GM12878 (cell line): ENCODE data around the gene PRRC2A. TPM values are rescaled to one million over a fixed set of nuclear protein-coding genes. Genes with fewer than 3 reads are reported as not detected.

Experiments
- BHLHE40 ChIP-seq, 2 experiments: fragments of 450-650 bp in 1 of 2; IDR thresholded peaks; 2 replicates each; pipeline ENCODE4 v1.6.1; 2011 to 2017; ENCODE audit warnings: low read depth in 2 of 2, borderline replicate concordance in 1 of 2, improper control_type of control experiment in 1 of 2, low read length in 1 of 2, mild to moderate bottlenecking in 1 of 2
- CHD1 ChIP-seq: IDR thresholded peaks from 2 replicates; pipeline ENCODE4 v1.6.1; 2012; ENCODE audit warnings: low read depth, low read length, improper control_type of control experiment
- CREB1 ChIP-seq: IDR thresholded peaks from 2 replicates; pipeline ENCODE4 v1.6.1; 2012; ENCODE audit warnings: low read depth, mild to moderate bottlenecking, inconsistent platforms
- E2F4 ChIP-seq: IDR thresholded peaks from 2 replicates; pipeline ENCODE4 v1.6.1; 2012; ENCODE audit warnings: low read depth, low read length, improper control_type of control experiment
- MAX ChIP-seq: IDR thresholded peaks from 2 replicates; pipeline ENCODE4 v1.6.1; 2012; ENCODE audit warnings: low read depth, low read length, improper control_type of control experiment
- POLR2AphosphoS5 ChIP-seq: IDR thresholded peaks from 2 replicates; pipeline ENCODE4 v1.6.1; 2011; ENCODE audit warnings: mild to moderate bottlenecking, low read length, inconsistent platforms
- RAD51 ChIP-seq: fragments of 450-650 bp; IDR thresholded peaks from 2 replicates; pipeline ENCODE4 v1.6.1; 2016; ENCODE audit warnings: moderate library complexity, mild to moderate bottlenecking, inconsistent platforms
- RB1 ChIP-seq: fragments of 450-650 bp; formaldehyde crosslinking; IDR thresholded peaks from 2 replicates; pipeline ENCODE4 v1.6.1; 2017; ENCODE audit warnings: mild to moderate bottlenecking, borderline replicate concordance
- RELB ChIP-seq: fragments of 450-650 bp; IDR thresholded peaks from 2 replicates; pipeline ENCODE4 v1.6.1; 2017; ENCODE audit warnings: low read depth, mild to moderate bottlenecking, moderate library complexity
- RUNX3 ChIP-seq: IDR thresholded peaks from 2 replicates; pipeline ENCODE4 v1.6.1; 2012; ENCODE audit warnings: low read length, inconsistent platforms
- SIN3A ChIP-seq: IDR thresholded peaks from 2 replicates; pipeline ENCODE4 v1.6.1; 2012; ENCODE audit warnings: low read depth, low read length, improper control_type of control experiment
- TAF1 ChIP-seq: IDR thresholded peaks from 2 replicates; pipeline ENCODE4 v1.6.1; 2011; ENCODE audit warnings: mild to moderate bottlenecking, low read depth, low read length, borderline replicate concordance
- TBL1XR1 ChIP-seq: IDR thresholded peaks from 2 replicates; pipeline ENCODE4 v1.6.1; 2012; ENCODE audit warnings: low read depth, low read length, improper control_type of control experiment
- YY1 ChIP-seq: IDR thresholded peaks from 2 replicates; pipeline ENCODE4 v1.6.1; 2011; ENCODE audit warnings: low read depth, mild to moderate bottlenecking, low read length
- ZBTB11 ChIP-seq: fragments of 450-650 bp; formaldehyde crosslinking; IDR thresholded peaks from 2 replicates; pipeline ENCODE4 v1.5.0; 2022; ENCODE audit warnings: mild to moderate bottlenecking, missing genetic modification characterization
- ZNF24 ChIP-seq: fragments of 450-650 bp; IDR thresholded peaks from 2 replicates; pipeline ENCODE4 v1.6.1; 2017; ENCODE audit warnings: antibody characterized with exemption, mild to moderate bottlenecking
- polyA plus RNA-seq, 11 experiments: library from polyadenylated mRNA; depleted of rRNA in 4 of 11; unstranded in 6 of 11; stranded (reverse) in 5 of 11; fragments of >200 nt; fragmentation: Nextera tagmentation in 4 of 11; fragmentation: Illumina TruSeq in 1 of 11; extraction: Ambion mirVana in 4 of 11; extraction: Trizol in 1 of 11; gene quantifications; 1 replicate in 1 of 11; 2 replicates in 10 of 11; pipeline versions ENCODE4 v1.2.1 to v1.2.3, GENCODE V29; 2011 to 2016; ENCODE audit warnings: inconsistent platforms in 2 of 11, missing spikeins in 2 of 11, low read depth in 1 of 11
- total RNA-seq, 4 experiments: library from RNA; depleted of rRNA in 3 of 4; stranded (reverse); fragments of >200 nt in 3 of 4; fragmentation: Illumina TruSeq in 1 of 4; extraction: Trizol in 1 of 4; gene quantifications; 2 replicates each; pipeline versions ENCODE4 v1.2.1 to v1.2.3, GENCODE V29; 2013 to 2021
- TF ChIP-seq, protein P1 (sequence below): fragments of 450-650 bp; IDR thresholded peaks from 2 replicates; pipeline ENCODE4 v1.6.1; 2014; ENCODE audit warnings: mild to moderate bottlenecking

Gene PRRC2A
- total and polyA plus RNA-seq, 10 of the 15 experiments (the other 5 are each of a cell fraction or from before 2014, with no cell fraction given) = 0.40 to 244 (median 61.3) TPM

GRCh38 chr6:31664790-31665500 lies 44.4 kb downstream of the PRRC2A start, which contains the start of gene GPANK1 (continued):
- TF ChIP-seq TBL1XR1 (peak; percentile 10; the same call in 1 of the 2 replicates), RAD51 (no peak), TAF1 (peak; percentile 72), RUNX3 (peak; percentile 96), RELB (peak; percentile 69; the same call in 1 of the 2 replicates), CREB1 (peak; percentile 44; the same call in 1 of the 2 replicates), BHLHE40 (IDR thresholded peaks at IDR 0.05; ENCODE audit: borderline replicate concordance in 1 of 2, low read depth in 2 of 2, low read length in 1 of 2) (peak; percentile 63 to 81), ZBTB11 (CRISPR knock-in tag) (no peak), CHD1 (no peak), ZNF24 (no peak), YY1 (peak; percentile 98), MAX (peak; percentile 70; the same call in 1 of the 2 replicates), E2F4 (peak; percentile 86), SIN3A (peak; percentile 65; the same call in 1 of the 2 replicates), POLR2AphosphoS5 (peak; percentile 83), RB1 (peak; percentile 99; the same call in 1 of the 2 replicates)
- TF ChIP-seq, protein P1, sequence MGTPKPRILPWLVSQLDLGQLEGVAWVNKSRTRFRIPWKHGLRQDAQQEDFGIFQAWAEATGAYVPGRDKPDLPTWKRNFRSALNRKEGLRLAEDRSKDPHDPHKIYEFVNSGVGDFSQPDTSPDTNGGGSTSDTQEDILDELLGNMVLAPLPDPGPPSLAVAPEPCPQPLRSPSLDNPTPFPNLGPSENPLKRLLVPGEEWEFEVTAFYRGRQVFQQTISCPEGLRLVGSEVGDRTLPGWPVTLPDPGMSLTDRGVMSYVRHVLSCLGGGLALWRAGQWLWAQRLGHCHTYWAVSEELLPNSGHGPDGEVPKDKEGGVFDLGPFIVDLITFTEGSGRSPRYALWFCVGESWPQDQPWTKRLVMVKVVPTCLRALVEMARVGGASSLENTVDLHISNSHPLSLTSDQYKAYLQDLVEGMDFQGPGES = no peak
